DOHH2 (cell line): ENCODE data around the gene CSF2RB.

Experiments used
- CTCF ChIP-seq: fragments of 200-600 bp; sonication (generic); IDR thresholded peaks from one replicate; pipeline ENCODE4 v1.5.1; 2014; ENCODE audit warnings: antibody characterized with exemption, mild to moderate bottlenecking, low read depth, low read length; ENCODE audit not compliant: poor library complexity, severe bottlenecking
- EZH2phosphoT487 ChIP-seq: fragments of 200-600 bp; sonication (generic); IDR thresholded peaks from 2 replicates; pipeline ENCODE4 v1.6.1; 2017; ENCODE audit warnings: borderline replicate concordance, mild to moderate bottlenecking, antibody characterized with exemption, low read length, moderate library complexity, mixed read lengths

GRCh38 chr22:36961626-36962025 is 48.2 kb downstream of the CSF2RB start:
- TF ChIP-seq CTCF (no peak), EZH2phosphoT487 (no peak)
